ENCODE results near the gene PDIA5.
A peak's percentile ranks its signal among the peaks of the same experiment; 100 is the strongest.

Gene PDIA5

DNA sequence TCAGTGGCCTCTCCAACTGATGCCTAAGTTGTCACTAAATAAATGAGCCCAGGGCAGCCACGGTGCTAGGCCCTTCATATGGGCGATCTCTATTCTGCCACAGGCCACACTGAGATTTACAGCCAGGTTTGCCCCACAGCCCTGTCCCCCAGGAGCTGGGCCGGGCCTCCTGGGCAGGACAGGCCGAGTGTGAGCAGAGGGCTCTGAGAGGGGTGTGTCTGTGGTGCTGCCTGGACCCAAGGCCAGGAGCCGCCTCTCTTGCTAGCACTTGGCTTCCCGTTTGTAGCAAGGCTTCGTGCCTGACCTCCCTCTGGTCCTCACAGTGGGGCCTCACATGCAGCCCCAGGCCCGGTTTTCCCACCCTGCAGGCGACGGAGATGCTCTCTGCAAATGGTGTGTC is 67.8 kb downstream of the PDIA5 start:
- TF ChIP-seq, protein P1, sequence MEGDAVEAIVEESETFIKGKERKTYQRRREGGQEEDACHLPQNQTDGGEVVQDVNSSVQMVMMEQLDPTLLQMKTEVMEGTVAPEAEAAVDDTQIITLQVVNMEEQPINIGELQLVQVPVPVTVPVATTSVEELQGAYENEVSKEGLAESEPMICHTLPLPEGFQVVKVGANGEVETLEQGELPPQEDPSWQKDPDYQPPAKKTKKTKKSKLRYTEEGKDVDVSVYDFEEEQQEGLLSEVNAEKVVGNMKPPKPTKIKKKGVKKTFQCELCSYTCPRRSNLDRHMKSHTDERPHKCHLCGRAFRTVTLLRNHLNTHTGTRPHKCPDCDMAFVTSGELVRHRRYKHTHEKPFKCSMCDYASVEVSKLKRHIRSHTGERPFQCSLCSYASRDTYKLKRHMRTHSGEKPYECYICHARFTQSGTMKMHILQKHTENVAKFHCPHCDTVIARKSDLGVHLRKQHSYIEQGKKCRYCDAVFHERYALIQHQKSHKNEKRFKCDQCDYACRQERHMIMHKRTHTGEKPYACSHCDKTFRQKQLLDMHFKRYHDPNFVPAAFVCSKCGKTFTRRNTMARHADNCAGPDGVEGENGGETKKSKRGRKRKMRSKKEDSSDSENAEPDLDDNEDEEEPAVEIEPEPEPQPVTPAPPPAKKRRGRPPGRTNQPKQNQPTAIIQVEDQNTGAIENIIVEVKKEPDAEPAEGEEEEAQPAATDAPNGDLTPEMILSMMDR (IDR thresholded peaks at IDR 0.05; ENCODE audit: unreplicated experiment in 3 of 3) = no peak
- H3K36me3 Mint-ChIP-seq (ENCODE audit: low read depth) = peaks cover 9% of the 10 kb centered on the region
- H3K4me1 Mint-ChIP-seq = peaks cover 20% of the 10 kb centered on the region
- H3K9me3 Mint-ChIP-seq = no peaks in the 10 kb centered on the region
- no peak overlapping the region for H3K27ac Mint-ChIP-seq
- H3K27me3 Mint-ChIP-seq (ENCODE audit: low read depth) = no peaks in the 10 kb centered on the region
- no peak overlapping the region for H3K4me3 Mint-ChIP-seq

DNA sequence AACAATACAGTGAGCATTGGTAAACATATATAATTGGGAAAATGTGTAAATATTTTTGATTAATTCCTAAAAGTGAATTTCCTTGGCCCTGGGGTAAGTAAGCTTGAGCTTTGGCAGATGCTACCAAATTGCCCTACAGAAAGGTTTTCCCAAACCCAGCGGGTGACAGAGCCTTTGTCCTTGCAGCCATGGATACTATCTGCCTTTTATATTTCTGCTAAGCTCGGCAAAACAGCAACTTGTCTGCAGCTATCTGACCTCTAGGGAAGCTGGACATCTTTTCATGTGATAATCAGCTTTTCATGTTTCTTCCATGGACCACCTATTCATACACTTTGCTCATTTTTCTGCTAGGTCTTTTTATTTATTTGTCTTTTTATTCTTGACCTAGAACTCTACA is 70.2 kb downstream of the PDIA5 start:
- H3K4me1 Mint-ChIP-seq = peaks cover 33% of the 10 kb centered on the region
- H3K27ac Mint-ChIP-seq = no peak overlapping the region
- no peaks in the 10 kb centered on the region for H3K9me3 Mint-ChIP-seq
- peaks cover 5% of the 10 kb centered on the region for H3K27me3 Mint-ChIP-seq (ENCODE audit: low read depth)
- peaks cover 5% of the 10 kb centered on the region for H3K36me3 Mint-ChIP-seq (ENCODE audit: low read depth)
- H3K4me3 Mint-ChIP-seq = no peak overlapping the region
- TF ChIP-seq, protein P1 (IDR thresholded peaks at IDR 0.05; ENCODE audit: unreplicated experiment in 3 of 3) = no peak

DNA sequence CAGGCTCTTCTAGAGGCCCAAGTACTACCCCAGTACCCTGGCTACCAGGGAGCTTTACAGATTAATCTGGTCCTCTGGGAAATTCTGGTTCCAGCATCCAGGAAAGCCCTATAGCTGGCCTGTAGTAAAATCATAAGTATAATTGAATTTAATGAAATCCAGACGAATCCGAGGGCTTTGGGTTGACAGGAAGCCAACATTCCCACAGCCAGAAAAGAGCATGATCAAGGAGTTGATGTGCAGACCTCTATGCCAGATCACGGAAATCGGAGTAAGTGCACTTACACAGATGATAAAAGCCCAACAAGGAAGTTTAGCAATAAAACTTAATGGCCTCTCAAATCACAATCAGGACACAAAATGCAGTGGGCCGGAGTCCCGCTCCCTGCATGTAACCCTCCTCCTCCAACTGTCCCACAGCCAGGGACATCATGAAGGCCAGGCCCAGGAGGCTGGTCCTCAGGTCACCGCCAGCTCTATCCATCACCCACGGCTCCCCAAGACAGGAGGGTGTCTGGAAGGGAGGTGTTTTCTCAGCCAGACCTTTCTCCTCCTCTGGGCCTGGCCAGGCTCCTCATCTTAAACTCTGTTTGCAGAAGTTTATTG is 72.1 kb downstream of the PDIA5 start:
- Mint-ChIP-seq H3K27ac (peak overlapping the region; percentile 55 to 64 (median 58)), H3K9me3 (no peaks in the 10 kb centered on the region), H3K4me3 (no peak overlapping the region), H3K36me3 (ENCODE audit: low read depth) (peaks cover 11% of the 10 kb centered on the region), H3K27me3 (ENCODE audit: low read depth) (peaks cover 8% of the 10 kb centered on the region), H3K4me1 (peaks cover 33% of the 10 kb centered on the region)
- TF ChIP-seq, protein P1 (IDR thresholded peaks at IDR 0.05; ENCODE audit: unreplicated experiment in 3 of 3) = no peak

DNA sequence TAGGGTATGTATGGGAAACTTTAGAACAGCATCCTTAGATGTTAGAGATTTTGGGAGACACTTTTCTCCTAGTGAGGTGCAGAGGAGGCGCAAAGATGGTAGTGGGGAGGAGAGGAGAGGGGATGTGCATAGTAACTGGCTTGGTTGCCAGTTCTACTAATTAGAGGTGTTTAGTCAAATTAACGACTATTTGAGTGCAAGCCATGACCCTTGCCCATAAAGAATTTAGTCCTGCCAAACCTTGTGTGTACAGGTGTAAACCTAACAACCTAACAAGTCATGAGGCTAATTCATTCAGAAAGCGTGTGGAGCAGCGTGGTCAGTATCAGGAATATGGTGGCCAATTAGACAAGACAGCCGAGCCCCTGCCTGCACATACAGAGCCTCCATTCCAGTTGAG is 72.7 kb downstream of the PDIA5 start:
- no peak overlapping the region for H3K4me3 Mint-ChIP-seq
- H3K9me3 Mint-ChIP-seq = no peaks in the 10 kb centered on the region
- H3K27me3 Mint-ChIP-seq (ENCODE audit: low read depth) = peaks cover 8% of the 10 kb centered on the region
- TF ChIP-seq, protein P1 (IDR thresholded peaks at IDR 0.05; ENCODE audit: unreplicated experiment in 3 of 3) = no peak
- peaks cover 37% of the 10 kb centered on the region for H3K4me1 Mint-ChIP-seq
- H3K27ac Mint-ChIP-seq = peak overlapping the region; percentile 55 to 64 (median 58)
- H3K36me3 Mint-ChIP-seq (ENCODE audit: low read depth) = peaks cover 14% of the 10 kb centered on the region

DNA sequence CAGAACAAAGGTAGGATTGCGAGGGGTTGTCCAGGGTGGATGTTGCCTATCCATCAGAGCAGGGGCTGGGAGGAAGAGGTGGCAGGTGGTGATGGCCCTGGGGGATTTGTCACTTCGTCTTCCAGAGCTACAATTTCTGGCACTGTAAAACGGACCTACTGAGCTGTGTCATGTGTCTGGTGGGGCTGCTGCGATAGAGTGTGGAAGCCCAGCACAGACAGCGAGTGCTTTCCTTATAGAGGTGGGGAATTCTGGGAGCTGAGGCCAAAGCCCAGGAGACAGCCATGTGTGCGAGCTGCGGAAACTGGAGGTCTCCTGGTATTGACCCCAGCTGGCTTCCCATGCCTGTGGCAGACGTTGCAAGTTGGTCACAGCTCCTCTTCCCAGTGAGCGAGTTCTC is 73.7 kb downstream of the PDIA5 start:
- Mint-ChIP-seq H3K36me3 (ENCODE audit: low read depth) (peaks cover 12% of the 10 kb centered on the region), H3K27ac (peak overlapping the region in 1 of 3 experiments; percentile 64), H3K4me1 (peaks cover 37% of the 10 kb centered on the region), H3K27me3 (ENCODE audit: low read depth) (peaks cover 8% of the 10 kb centered on the region), H3K9me3 (no peaks in the 10 kb centered on the region), H3K4me3 (no peak overlapping the region)
- TF ChIP-seq, protein P1 (IDR thresholded peaks at IDR 0.05; ENCODE audit: unreplicated experiment in 3 of 3) = no peak

DNA sequence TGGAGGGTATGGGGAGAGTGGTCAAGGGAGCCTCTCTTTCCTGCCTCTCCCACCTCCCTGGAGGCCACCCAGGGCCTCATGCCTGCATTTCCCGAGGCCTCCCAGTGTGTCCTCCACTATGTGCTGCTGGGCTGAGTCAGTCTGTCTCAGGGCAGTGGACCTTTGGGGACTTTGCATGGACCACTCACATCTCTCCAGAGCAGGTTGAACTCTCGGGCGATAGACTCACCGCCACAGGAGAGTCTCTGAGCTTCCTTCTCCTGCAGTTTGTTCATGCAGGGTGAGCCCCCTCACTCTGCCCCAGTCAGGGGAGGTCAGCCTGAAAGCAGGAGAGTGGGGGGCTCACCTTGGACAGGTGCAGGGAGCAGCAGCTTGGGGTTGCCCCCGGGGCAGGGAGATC is 74.5 kb downstream of the PDIA5 start:
- Mint-ChIP-seq H3K4me3 (no peak overlapping the region), H3K27me3 (ENCODE audit: low read depth) (peaks cover 8% of the 10 kb centered on the region), H3K27ac (no peak overlapping the region), H3K4me1 (peaks cover 37% of the 10 kb centered on the region), H3K36me3 (ENCODE audit: low read depth) (peaks cover 19% of the 10 kb centered on the region), H3K9me3 (no peaks in the 10 kb centered on the region)
- TF ChIP-seq, protein P1 (IDR thresholded peaks at IDR 0.05; ENCODE audit: unreplicated experiment in 3 of 3) = no peak

Data from nephron (organoid).